GM10266 (cell line): ENCODE results near the gene CISD2.
"Not testable (repeated sequence)": the region's sequence is repeated elsewhere in the genome, so short reads cannot be mapped to it uniquely, and the experiment has no call there.

ENCODE experiments used
- DNase-seq: peaks from one replicate; pipeline ENCODE4 v3.0.0; 2012; ENCODE audit errors: extremely low spot score
- TF ChIP-seq, protein P1 (sequence below): IDR thresholded peaks from 2 replicates; pipeline ENCODE4 v1.5.1; 2012; ENCODE audit warnings: mild to moderate bottlenecking, low read depth; ENCODE audit not compliant: control insufficient read depth, insufficient read depth; ENCODE audit errors: missing control alignments

The CISD2 gene

GRCh38 chr4:102869569-102870197, 891 bp downstream of the CISD2 start:
- TF ChIP-seq, protein P1, sequence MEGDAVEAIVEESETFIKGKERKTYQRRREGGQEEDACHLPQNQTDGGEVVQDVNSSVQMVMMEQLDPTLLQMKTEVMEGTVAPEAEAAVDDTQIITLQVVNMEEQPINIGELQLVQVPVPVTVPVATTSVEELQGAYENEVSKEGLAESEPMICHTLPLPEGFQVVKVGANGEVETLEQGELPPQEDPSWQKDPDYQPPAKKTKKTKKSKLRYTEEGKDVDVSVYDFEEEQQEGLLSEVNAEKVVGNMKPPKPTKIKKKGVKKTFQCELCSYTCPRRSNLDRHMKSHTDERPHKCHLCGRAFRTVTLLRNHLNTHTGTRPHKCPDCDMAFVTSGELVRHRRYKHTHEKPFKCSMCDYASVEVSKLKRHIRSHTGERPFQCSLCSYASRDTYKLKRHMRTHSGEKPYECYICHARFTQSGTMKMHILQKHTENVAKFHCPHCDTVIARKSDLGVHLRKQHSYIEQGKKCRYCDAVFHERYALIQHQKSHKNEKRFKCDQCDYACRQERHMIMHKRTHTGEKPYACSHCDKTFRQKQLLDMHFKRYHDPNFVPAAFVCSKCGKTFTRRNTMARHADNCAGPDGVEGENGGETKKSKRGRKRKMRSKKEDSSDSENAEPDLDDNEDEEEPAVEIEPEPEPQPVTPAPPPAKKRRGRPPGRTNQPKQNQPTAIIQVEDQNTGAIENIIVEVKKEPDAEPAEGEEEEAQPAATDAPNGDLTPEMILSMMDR = no peak

DNA sequence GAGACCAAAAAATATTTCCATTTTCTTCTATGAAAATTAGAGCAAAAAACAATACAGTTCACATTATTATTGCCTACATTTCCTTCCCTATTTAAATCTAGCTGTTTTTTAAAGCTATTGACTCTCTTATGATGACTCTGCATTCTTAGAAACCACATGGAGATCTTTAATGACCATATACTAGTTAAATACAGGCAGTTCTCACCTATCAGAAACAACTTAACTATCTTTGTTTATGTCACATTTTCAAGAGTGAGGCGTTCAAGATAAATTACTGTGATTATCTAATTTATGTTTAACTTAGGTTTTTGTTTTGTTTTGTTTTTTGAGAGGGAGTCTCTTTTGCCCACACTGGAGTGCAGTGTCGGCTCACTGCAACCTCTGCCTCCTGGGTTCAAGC, 3.0 kb downstream of the CISD2 start:
- DNase-seq = no peak
- TF ChIP-seq, protein P1 = no peak

More at GRCh38 chr4:102869569-102870197, 891 bp downstream of the CISD2 start:
- peak; percentile 50 for DNase-seq

DNA sequence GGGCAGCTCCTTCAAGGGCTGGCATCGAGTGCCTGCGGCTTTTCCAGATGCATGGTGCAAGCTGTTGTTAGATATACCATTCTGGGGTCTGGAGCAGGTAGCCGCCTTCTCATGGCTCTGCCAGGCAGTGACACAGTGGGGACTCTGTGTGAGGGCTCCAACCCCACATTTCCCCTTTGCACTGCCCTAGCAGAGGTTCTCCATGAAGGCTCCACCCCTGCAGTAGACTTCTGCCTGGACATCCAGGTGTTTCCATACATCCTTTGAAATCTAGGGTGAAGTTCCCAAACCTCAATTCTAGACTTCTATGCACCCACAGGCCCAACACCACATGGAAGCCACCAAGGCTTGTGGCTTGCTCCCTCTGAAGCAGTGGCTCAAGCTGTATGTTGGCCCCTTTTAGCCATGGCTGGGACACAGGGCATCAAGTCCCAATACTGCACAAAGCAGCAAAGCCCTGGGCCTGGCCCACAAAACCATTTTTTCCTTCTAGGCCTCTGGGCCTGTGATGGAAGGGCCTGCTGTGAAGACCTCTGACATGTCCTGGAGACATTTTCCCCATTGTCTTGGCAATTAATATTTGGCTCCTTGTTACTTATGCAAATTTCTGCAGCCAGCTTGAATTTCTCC, 8.8 kb downstream of the CISD2 start:
- DNase-seq = not testable (repeated sequence)

GRCh38 chr4:102878349-102878748, 9.6 kb downstream of the CISD2 start:
- DNase-seq = not testable (repeated sequence)

- TF ChIP-seq, protein P1 = no peak
- no peak for DNase-seq
These were observed 10.1 kb downstream of the CISD2 start for GRCh38 chr4:102878901-102879300.

- TF ChIP-seq, protein P1 = no peak
These were observed 12.6 kb downstream of the CISD2 start for GRCh38 chr4:102881343-102881742.

GRCh38 chr4:102883278-102883677, 14.5 kb downstream of the CISD2 start:
- DNase-seq = no peak
- TF ChIP-seq, protein P1 = no peak

More at GRCh38 chr4:102881343-102881742, 12.6 kb downstream of the CISD2 start:
- no peak for DNase-seq

DNA sequence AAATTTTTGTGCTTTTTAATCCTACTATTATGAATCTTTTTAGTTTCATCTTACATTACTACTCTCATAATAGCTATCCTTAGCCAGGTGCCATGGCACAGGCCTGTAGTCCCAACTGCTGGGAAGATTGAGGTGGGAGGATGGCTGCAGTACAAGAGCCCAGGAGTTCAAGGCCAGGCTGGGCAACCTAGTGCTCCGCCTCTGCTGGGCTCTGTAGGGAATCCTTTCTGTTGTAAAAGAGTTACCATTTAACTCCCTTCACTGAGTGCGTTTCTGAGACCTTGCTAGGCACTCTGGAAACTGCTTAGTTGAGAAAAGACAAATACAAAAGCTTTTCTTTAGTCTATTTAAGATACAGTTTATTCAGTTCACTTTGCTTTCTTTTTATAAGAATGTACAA, 19.8 kb downstream of the CISD2 start:
- DNase-seq = not testable (repeated sequence)

DNA sequence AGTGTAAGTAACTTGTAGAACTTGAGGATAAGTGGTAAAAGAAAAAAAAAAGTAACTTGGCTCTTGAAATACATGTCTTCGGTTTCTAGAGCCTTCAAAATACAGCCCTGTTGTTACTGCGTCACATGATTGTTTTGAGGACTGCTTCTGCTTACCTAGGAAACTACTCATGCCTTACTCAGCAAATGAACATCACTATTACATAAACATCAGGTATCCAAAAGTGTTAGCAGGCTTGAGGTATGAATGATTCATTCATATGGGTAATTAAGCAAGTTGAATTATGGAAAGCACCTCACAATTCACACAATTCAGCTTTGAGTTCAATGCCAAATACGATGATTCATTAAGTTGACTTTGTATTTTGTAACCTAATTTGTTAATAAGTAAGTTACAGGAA, 21.1 kb downstream of the CISD2 start:
- DNase-seq = not testable (repeated sequence)

- DNase-seq = peak; percentile 10
These were observed 27.8 kb downstream of the CISD2 start for GRCh38 chr4:102896547-102896946.

- DNase-seq = not testable (repeated sequence)
These were observed 28.8 kb downstream of the CISD2 start for GRCh38 chr4:102897610-102898009.
